ENCODE data around the gene LMOD2. TPM values are rescaled to one million over a fixed set of nuclear protein-coding genes. Genes with fewer than 3 reads are reported as not detected.

The LMOD2 gene
- polyA plus RNA-seq, 2 of the 4 experiments (the other 2 are of a cell fraction) = not detected

- TF ChIP-seq NPAS2 (CRISPR knock-in tag; IDR thresholded peaks at IDR 0.05; ENCODE audit: borderline replicate concordance) (no peak), EHMT2 (IDR thresholded peaks at IDR 0.05; ENCODE audit: low read depth) (no peak), ZSCAN20 (CRISPR knock-in tag; IDR thresholded peaks at IDR 0.05) (no peak), ATOH8 (CRISPR knock-in tag; IDR thresholded peaks at IDR 0.05; ENCODE audit: low read depth) (no peak), MAZ (IDR thresholded peaks at IDR 0.05; ENCODE audit: borderline replicate concordance, low read depth, low read length) (no peak), FOXS1 (CRISPR knock-in tag; IDR thresholded peaks at IDR 0.05) (no peak), JUN (IDR thresholded peaks at IDR 0.05) (no peak), MYC (IDR thresholded peaks at IDR 0.05; ENCODE audit: borderline replicate concordance, low read length) (no peak), RNF2 (IDR thresholded peaks at IDR 0.05; ENCODE audit: borderline replicate concordance, low read depth) (no peak), HOXB5 (CRISPR knock-in tag; IDR thresholded peaks at IDR 0.05) (no peak)
- Histone ChIP-seq H3K4me3 (no peak overlapping the region), H3K27ac (no peak overlapping the region), H3K9me3 (no peaks in the 10 kb centered on the region), H3K4me1 (peaks cover 9% of the 10 kb centered on the region; the same call in 2 of the 3 replicates), H3K4me2 (no peak overlapping the region)
- ChIA-PET POLR2A (interaction anchor here (0.9 kb wide), 1 partner anchor 74 kb away, joined by 6 read pairs; the partner anchor contains the start of gene WASL), CTCF (interaction anchor here (1.2 to 1.9 kb wide), 2 partner anchors 123 to 190 kb away, joined by 3 to 10 read pairs; no protein-coding TSS in a partner anchor)
- ATAC-seq = no peak
- no peak for DNase-seq (ENCODE audit: low read depth in 1 of 2, low spot score in 1 of 2)
- FAIRE-seq = no peak
Observed at GRCh38 chr7:123675181-123675473, 19.5 kb downstream of the LMOD2 start.

GRCh38 chr7:123677061-123677715, 21.5 kb downstream of the LMOD2 start:
- POLR2A ChIA-PET = no interaction called here
- TF ChIP-seq RAD21 (conservative IDR thresholded peaks at IDR 0.05 in 1 of 2, IDR thresholded peaks at IDR 0.05 in 1 of 2) (no peak), RCOR1 (IDR thresholded peaks at IDR 0.05; ENCODE audit: low read depth, low read length) (no peak), RARB (CRISPR knock-in tag; IDR thresholded peaks at IDR 0.05) (no peak), HMGXB4 (CRISPR knock-in tag; IDR thresholded peaks at IDR 0.05; ENCODE audit: borderline replicate concordance) (no peak), EP300 (IDR thresholded peaks at IDR 0.05) (no peak), CTCF (IDR thresholded peaks at IDR 0.05) (no peak), KDM1A (IDR thresholded peaks at IDR 0.05; ENCODE audit: low read depth) (no peak), ATOH8 (CRISPR knock-in tag; IDR thresholded peaks at IDR 0.05; ENCODE audit: low read depth) (no peak), HES2 (IDR thresholded peaks at IDR 0.05) (no peak)
- FAIRE-seq = no peak
- CTCF ChIA-PET = interaction anchor here (1.3 to 1.5 kb wide), 2 partner anchors 120 to 195 kb away, joined by 3 to 6 read pairs; no protein-coding TSS in a partner anchor
- no peak for DNase-seq (ENCODE audit: low read depth in 1 of 2, low spot score in 1 of 2)
- Histone ChIP-seq H3K4me2 (no peak overlapping the region), H3K4me1 (peaks cover 9% of the 10 kb centered on the region; the same call in 2 of the 3 replicates), H3K9me3 (no peaks in the 10 kb centered on the region), H3K4me3 (no peak overlapping the region), H3K27ac (no peak overlapping the region)
- ATAC-seq = no peak
- WGBS (ENCODE audit: missing lambda C conversion rate) = 91% methylated on average over 2 of the region's 2 CpGs

Data from A549 (cell line).